ENCODE measurements around the gene RSKR. TPM values are rescaled to one million over a fixed set of nuclear protein-coding genes. Genes with fewer than 3 reads are reported as not detected.

RSKR gene
- total and polyA plus RNA-seq, 2 of the 4 experiments (the other 2 are of a cell fraction): 2.2 to 6.8 TPM

GRCh38 chr17:28574526-28574925, 39.5 kb downstream of the RSKR start:
- no peaks in the 10 kb centered on the region for H3K9me3 ChIP-seq (ENCODE audit: control insufficient read depth, insufficient read depth, low read length)
- no peak overlapping the region for H2BK20ac ChIP-seq (ENCODE audit: low read depth, low read length)
- H3K79me1 ChIP-seq (ENCODE audit: low read depth in 1 of 2, low read length in 2 of 2): peaks cover 10 to 26% of the 10 kb centered on the region in 2 experiments
- ChIA-PET POLR2A (ENCODE audit: unreplicated experiment) (no interaction called here), CTCF (no interaction called here)
- no peaks in the 10 kb centered on the region for H3K27me3 ChIP-seq (ENCODE audit: control insufficient read depth, insufficient read depth, low read length)
- H3K56ac ChIP-seq (ENCODE audit: extremely low read depth, insufficient read depth, low read length): no peak overlapping the region
- peaks cover 11% of the 10 kb centered on the region for H3K9me1 ChIP-seq (ENCODE audit: insufficient read depth, low read length)
- no peak overlapping the region for H3K4ac ChIP-seq (ENCODE audit: low read depth, low read length)
- H3K27ac ChIP-seq (ENCODE audit: insufficient read depth, low read length): no peak overlapping the region
- no peak for ATAC-seq (ENCODE audit: low read depth)
- peaks cover 21% of the 10 kb centered on the region for H3K36me3 ChIP-seq (ENCODE audit: control insufficient read depth, insufficient read depth, low read length)
- in situ Hi-C loops (cut with MboI; ENCODE audit: low sequenced_read_pairs): no loop called here
- H3K18ac ChIP-seq (ENCODE audit: low read depth, low read length): no peak overlapping the region
- no peak overlapping the region for H4K91ac ChIP-seq (ENCODE audit: insufficient read depth, low read depth, low read length)
- no peak overlapping the region for H3K23ac ChIP-seq (ENCODE audit: low read depth, low read length)
- H2BK15ac ChIP-seq (ENCODE audit: low read depth, low read length): no peak overlapping the region
- dilution Hi-C loops (cut with HindIII; ENCODE audit: low sequenced_read_pairs, unreplicated experiment): no loop called here
- no peak overlapping the region for H4K8ac ChIP-seq (ENCODE audit: low read depth in 2 of 2, low read length in 2 of 2)
- no peak for DNase-seq
- peaks cover 5% of the 10 kb centered on the region; the same call in 1 of the 2 replicates for H4K20me1 ChIP-seq (ENCODE audit: insufficient read depth, low read length)
- WGBS, 2 experiments (ENCODE audit: extremely low coverage in 2 of 2, insufficient read length in 1 of 2): 60% methylated on average over 1 of the region's 7 CpGs; no CpG with 5 or more reads in 1 of the 2 experiments
- H3K4me1 ChIP-seq (ENCODE audit: control insufficient read depth, insufficient read depth, low read length): peaks cover 6% of the 10 kb centered on the region; the same call in 1 of the 2 replicates
- no peak overlapping the region for H4K5ac ChIP-seq (ENCODE audit: low read depth, low read length)
- no peak overlapping the region for H3K4me2 ChIP-seq (ENCODE audit: low read depth, low read length)
- TF ChIP-seq CHD1 (IDR thresholded peaks at IDR 0.05; ENCODE audit: low read depth, low read length) (no peak), RAD21 (IDR thresholded peaks at IDR 0.05; ENCODE audit: low read length) (no peak), SMC3 (IDR thresholded peaks at IDR 0.05; ENCODE audit: low read depth, low read length) (no peak), MXI1 (IDR thresholded peaks at IDR 0.05; ENCODE audit: borderline replicate concordance, low read depth, low read length) (no peak), RCOR1 (IDR thresholded peaks at IDR 0.05; ENCODE audit: insufficient replicate concordance, low read length) (no peak), MAFK (IDR thresholded peaks at IDR 0.05; ENCODE audit: low read depth, low read length) (no peak)
- H2BK120ac ChIP-seq (ENCODE audit: low read depth, low read length): no peak overlapping the region
- no peak overlapping the region for H3K4me3 ChIP-seq (ENCODE audit: insufficient read depth, low read depth, low read length)
- H2AK5ac ChIP-seq (ENCODE audit: low read depth, low read length): no peak overlapping the region
- H3K9ac ChIP-seq (ENCODE audit: low read depth, low read length): no peak overlapping the region
- no peak overlapping the region for H2AK9ac ChIP-seq (replicated peaks; ENCODE audit: low read depth, low read length, poor library complexity)
- no peak overlapping the region for H2BK5ac ChIP-seq (ENCODE audit: low read depth, low read length, poor library complexity, severe bottlenecking)
- no peak overlapping the region for H2AFZ ChIP-seq (replicated peaks; ENCODE audit: low read length, poor library complexity)
- no TSS peak for BruUV-seq (replicated peaks)
- intact Hi-C loops (cut with micrococcal nuclease): no loop called here
- H3K14ac ChIP-seq (replicated peaks; ENCODE audit: low read depth, low read length): no peak overlapping the region
